ENCODE results near the gene RAMP2. TPM values are rescaled to one million over a fixed set of nuclear protein-coding genes. Genes with fewer than 3 reads are reported as not detected.

The RAMP2 gene
- total RNA-seq, 1 donor from 2014 or later = 8.3 TPM

DNA sequence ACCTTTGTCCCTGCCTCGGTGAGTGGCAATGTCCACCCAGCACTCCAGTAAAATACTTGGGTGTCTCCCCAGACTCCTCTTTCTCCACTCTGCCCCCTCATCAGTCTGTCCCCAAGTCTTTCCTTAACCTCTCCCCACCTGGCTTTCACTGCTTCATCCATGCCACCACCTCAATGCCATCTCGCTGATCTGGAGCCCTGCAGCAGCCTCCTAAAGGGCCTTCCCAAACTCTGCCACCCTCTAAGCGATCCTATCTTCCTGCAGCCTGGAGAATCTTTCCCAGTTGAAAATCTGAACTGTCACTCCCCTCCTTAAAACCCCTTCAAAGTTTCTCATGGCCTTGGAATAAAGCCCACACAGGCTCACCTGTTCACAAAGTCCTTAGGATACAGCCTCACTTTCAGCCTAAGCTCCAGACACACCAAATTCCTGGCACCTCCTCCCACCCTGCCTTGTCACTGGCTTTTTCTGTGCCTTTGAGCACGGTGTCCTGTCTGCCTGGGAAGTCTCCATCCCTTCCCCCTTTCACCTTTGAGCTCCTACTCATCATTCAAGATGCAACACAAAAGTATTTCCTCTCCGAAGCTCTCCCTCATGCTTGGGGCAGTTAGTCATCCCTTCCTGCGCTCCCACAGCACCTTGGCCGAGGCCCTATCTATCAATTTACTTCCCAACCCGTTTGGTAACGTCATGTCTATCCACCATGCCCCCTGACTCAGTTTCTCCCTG is 22.2 kb downstream of the RAMP2 start:
- DNase-seq (ENCODE audit: extremely low spot score, unreplicated experiment) = no peak
- no peak overlapping the region for H3K27ac Mint-ChIP-seq
- H3K4me1 Mint-ChIP-seq (ENCODE audit: unreplicated experiment) = peaks cover 6% of the 10 kb centered on the region
- H3K9me3 Mint-ChIP-seq = no peaks in the 10 kb centered on the region
- H3K27me3 Mint-ChIP-seq = peaks cover 54% of the 10 kb centered on the region
- TF ChIP-seq, protein P1, sequence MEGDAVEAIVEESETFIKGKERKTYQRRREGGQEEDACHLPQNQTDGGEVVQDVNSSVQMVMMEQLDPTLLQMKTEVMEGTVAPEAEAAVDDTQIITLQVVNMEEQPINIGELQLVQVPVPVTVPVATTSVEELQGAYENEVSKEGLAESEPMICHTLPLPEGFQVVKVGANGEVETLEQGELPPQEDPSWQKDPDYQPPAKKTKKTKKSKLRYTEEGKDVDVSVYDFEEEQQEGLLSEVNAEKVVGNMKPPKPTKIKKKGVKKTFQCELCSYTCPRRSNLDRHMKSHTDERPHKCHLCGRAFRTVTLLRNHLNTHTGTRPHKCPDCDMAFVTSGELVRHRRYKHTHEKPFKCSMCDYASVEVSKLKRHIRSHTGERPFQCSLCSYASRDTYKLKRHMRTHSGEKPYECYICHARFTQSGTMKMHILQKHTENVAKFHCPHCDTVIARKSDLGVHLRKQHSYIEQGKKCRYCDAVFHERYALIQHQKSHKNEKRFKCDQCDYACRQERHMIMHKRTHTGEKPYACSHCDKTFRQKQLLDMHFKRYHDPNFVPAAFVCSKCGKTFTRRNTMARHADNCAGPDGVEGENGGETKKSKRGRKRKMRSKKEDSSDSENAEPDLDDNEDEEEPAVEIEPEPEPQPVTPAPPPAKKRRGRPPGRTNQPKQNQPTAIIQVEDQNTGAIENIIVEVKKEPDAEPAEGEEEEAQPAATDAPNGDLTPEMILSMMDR (conservative IDR thresholded peaks at IDR 0.05) = no peak
- peaks cover 6% of the 10 kb centered on the region for H3K36me3 Mint-ChIP-seq
- H3K4me3 Mint-ChIP-seq = peak overlapping the region; percentile 62

DNA sequence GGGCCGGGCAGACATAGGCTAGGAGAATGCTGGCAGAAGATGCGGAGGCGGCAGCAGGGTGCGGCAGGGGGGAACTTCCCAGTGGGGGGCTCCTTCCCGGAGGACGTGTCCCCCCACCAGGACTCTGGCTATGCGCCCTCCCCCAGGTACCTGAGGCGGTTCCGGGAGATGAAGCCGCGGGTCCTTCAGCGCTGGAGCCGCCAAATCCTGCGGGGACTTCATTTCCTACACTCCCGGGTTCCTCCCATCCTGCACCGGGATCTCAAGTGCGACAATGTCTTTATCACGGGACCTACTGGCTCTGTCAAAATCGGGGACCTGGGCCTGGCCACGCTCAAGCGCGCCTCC is 22.7 kb downstream of the RAMP2 start:
- Mint-ChIP-seq H3K27ac (no peak overlapping the region), H3K9me3 (no peaks in the 10 kb centered on the region), H3K36me3 (peaks cover 6% of the 10 kb centered on the region), H3K27me3 (peaks cover 55% of the 10 kb centered on the region), H3K4me1 (ENCODE audit: unreplicated experiment) (peaks cover 6% of the 10 kb centered on the region), H3K4me3 (no peak overlapping the region)
- TF ChIP-seq, protein P1 (conservative IDR thresholded peaks at IDR 0.05) = no peak
- no peak for DNase-seq (ENCODE audit: extremely low spot score, unreplicated experiment)

DNA sequence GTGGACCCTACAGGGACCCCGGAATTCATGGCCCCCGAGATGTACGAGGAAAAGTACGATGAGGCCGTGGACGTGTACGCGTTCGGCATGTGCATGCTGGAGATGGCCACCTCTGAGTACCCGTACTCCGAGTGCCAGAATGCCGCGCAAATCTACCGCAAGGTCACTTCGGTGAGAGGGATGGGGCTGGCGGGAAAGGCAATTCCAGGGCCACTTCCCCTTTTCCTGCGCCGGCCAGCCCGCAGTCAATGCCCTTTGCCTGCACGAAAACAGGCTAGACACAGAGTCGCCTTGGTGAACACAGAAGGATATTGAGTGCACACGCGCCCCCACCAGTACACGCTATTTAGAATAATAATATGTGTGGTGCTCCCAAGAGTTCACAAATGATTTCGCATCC is 23.4 kb downstream of the RAMP2 start:
- H3K4me3 Mint-ChIP-seq = no peak overlapping the region
- no peak for DNase-seq (ENCODE audit: extremely low spot score, unreplicated experiment)
- no peaks in the 10 kb centered on the region for H3K9me3 Mint-ChIP-seq
- H3K27ac Mint-ChIP-seq = no peak overlapping the region
- TF ChIP-seq, protein P1 (conservative IDR thresholded peaks at IDR 0.05) = no peak
- H3K27me3 Mint-ChIP-seq = peaks cover 58% of the 10 kb centered on the region
- peaks cover 6% of the 10 kb centered on the region for H3K4me1 Mint-ChIP-seq (ENCODE audit: unreplicated experiment)
- H3K36me3 Mint-ChIP-seq = peaks cover 6% of the 10 kb centered on the region

DNA sequence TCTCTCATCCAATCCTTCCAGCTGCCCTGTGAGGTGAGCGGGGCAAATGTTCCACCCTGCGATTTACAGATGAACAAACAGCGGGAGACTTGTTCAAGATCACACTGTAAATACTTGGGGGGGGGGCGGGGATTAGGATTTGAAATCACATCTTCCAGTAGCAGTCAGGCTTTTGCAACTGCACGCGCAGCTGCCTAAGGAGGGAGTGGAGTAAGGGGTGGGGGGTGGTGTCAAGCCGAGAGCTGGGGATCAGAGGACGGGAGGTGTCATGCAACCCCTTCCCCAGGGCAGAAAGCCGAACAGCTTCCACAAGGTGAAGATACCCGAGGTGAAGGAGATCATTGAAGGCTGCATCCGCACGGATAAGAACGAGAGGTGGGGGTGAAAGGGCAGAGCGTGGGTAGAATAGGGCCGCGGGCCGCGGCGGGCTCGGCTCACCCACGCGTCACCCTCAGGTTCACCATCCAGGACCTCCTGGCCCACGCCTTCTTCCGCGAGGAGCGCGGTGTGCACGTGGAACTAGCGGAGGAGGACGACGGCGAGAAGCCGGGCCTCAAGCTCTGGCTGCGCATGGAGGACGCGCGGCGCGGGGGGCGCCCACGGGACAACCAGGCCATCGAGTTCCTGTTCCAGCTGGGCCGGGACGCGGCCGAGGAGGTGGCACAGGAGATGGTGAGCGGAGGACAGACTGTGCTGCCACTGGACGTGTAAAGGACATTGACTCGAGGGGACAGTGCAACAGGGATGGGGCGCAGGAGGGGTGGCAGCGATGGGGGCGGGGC is 24.0 kb downstream of the RAMP2 start:
- H3K4me1 Mint-ChIP-seq (ENCODE audit: unreplicated experiment) = peaks cover 6% of the 10 kb centered on the region
- H3K27ac Mint-ChIP-seq = no peak overlapping the region
- DNase-seq (ENCODE audit: extremely low spot score, unreplicated experiment) = no peak
- peaks cover 55% of the 10 kb centered on the region for H3K27me3 Mint-ChIP-seq
- peaks cover 6% of the 10 kb centered on the region for H3K36me3 Mint-ChIP-seq
- TF ChIP-seq, protein P1 (conservative IDR thresholded peaks at IDR 0.05) = no peak
- H3K4me3 Mint-ChIP-seq = no peak overlapping the region
- H3K9me3 Mint-ChIP-seq = no peaks in the 10 kb centered on the region

DNA sequence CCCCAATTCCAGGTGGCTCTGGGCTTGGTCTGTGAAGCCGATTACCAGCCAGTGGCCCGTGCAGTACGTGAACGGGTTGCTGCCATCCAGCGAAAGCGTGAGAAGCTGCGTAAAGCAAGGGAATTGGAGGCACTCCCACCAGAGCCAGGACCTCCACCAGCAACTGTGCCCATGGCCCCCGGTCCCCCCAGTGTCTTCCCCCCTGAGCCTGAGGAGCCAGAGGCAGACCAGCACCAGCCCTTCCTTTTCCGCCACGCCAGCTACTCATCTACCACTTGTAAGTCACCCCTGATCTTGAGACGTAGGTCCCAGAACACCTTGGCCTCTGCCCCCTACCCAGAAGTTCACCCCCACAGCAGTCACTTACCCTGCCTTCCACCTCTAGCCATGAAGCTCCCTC is 26.2 kb downstream of the RAMP2 start:
- Mint-ChIP-seq H3K36me3 (peaks cover 6% of the 10 kb centered on the region), H3K27me3 (peaks cover 49% of the 10 kb centered on the region), H3K27ac (no peak overlapping the region), H3K4me1 (ENCODE audit: unreplicated experiment) (peaks cover 6% of the 10 kb centered on the region), H3K4me3 (no peak overlapping the region), H3K9me3 (no peaks in the 10 kb centered on the region)
- DNase-seq (ENCODE audit: extremely low spot score, unreplicated experiment) = no peak
- TF ChIP-seq, protein P1 (conservative IDR thresholded peaks at IDR 0.05) = no peak
